Ramos (cell line): Measurements from ENCODE around the gene SCUBE3.

Experiments used
- in situ Hi-C: fragments of 300-500 bp; cut with MboI; formaldehyde crosslinking; loops from one replicate; pipeline ENCODE4 v1.14.3; 2022; ENCODE audit warnings: low sequenced_read_pairs; ENCODE audit not compliant: unreplicated experiment

The SCUBE3 gene

GRCh38 chr6:35206346-35206745 lies 7.4 kb upstream of the SCUBE3 start:
- in situ Hi-C loops: no loop called here

GRCh38 chr6:35208419-35208818 lies 5.3 kb upstream of the SCUBE3 start:
- in situ Hi-C loops: no loop called here

- in situ Hi-C loops: no loop called here
Observed at GRCh38 chr6:35209081-35209480, 4.7 kb upstream of the SCUBE3 start.

- in situ Hi-C loops: no loop called here
Observed at GRCh38 chr6:35209622-35210247, 4.0 kb upstream of the SCUBE3 start.

GRCh38 chr6:35213298-35213791 lies 411 bp upstream of the SCUBE3 start:
- in situ Hi-C loops: no loop called here

- in situ Hi-C loops: no loop called here
Observed at GRCh38 chr6:35214869-35215664, 1.3 kb downstream of the SCUBE3 start.

- in situ Hi-C loops: no loop called here
Observed at GRCh38 chr6:35215665-35216411, 2.1 kb downstream of the SCUBE3 start.

GRCh38 chr6:35216412-35216732 lies 2.6 kb downstream of the SCUBE3 start:
- in situ Hi-C loops: no loop called here

- in situ Hi-C loops: no loop called here
Observed at GRCh38 chr6:35216851-35217811, 3.4 kb downstream of the SCUBE3 start.

GRCh38 chr6:35218021-35218420 lies 4.3 kb downstream of the SCUBE3 start:
- in situ Hi-C loops: no loop called here

GRCh38 chr6:35218456-35218855 lies 4.7 kb downstream of the SCUBE3 start:
- in situ Hi-C loops: no loop called here

- in situ Hi-C loops: no loop called here
Observed at GRCh38 chr6:35219683-35220326, 6.0 kb downstream of the SCUBE3 start.

- in situ Hi-C loops: no loop called here
Observed at GRCh38 chr6:35220711-35221110, 7.0 kb downstream of the SCUBE3 start.

GRCh38 chr6:35223396-35223795 lies 9.6 kb downstream of the SCUBE3 start:
- in situ Hi-C loops: no loop called here

GRCh38 chr6:35224720-35225119 lies 11.0 kb downstream of the SCUBE3 start:
- in situ Hi-C loops: no loop called here

- in situ Hi-C loops: no loop called here
Observed at GRCh38 chr6:35228481-35228880, 14.7 kb downstream of the SCUBE3 start.

- in situ Hi-C loops: no loop called here
Observed at GRCh38 chr6:35229304-35229703, 15.5 kb downstream of the SCUBE3 start.

GRCh38 chr6:35230498-35230897 lies 16.7 kb downstream of the SCUBE3 start:
- in situ Hi-C loops: no loop called here

GRCh38 chr6:35230950-35231349 lies 17.2 kb downstream of the SCUBE3 start:
- in situ Hi-C loops: no loop called here

GRCh38 chr6:35231563-35231962 lies 17.8 kb downstream of the SCUBE3 start:
- in situ Hi-C loops: no loop called here
